ENCODE data around the gene SRC. TPM values are rescaled to one million over a fixed set of nuclear protein-coding genes. Genes with fewer than 3 reads are reported as not detected.
A peak's percentile ranks its signal among the peaks of the same experiment; 100 is the strongest.

SRC gene
- total RNA-seq, 2 donors from 2014 or later = 75.6 to 109 TPM

- 98 to 100% methylated on average over 2 to 4 of the region's 4 CpGs for WGBS, 2 experiments (ENCODE audit: insufficient coverage in 1 of 2, insufficient read length in 1 of 2)
- H3K9me3 ChIP-seq (ENCODE audit: control insufficient read depth, low read length) = no peaks in the 10 kb centered on the region
- H3K4me3 ChIP-seq (ENCODE audit: low read length) = no peak overlapping the region
- H3K4me3 Mint-ChIP-seq = no peak overlapping the region
- peaks cover 49% of the 10 kb centered on the region for H3K36me3 ChIP-seq (ENCODE audit: control insufficient read depth, insufficient read depth, low read length)
- no peak overlapping the region for H3K9ac ChIP-seq (ENCODE audit: extremely low read depth, low read length, poor library complexity, severe bottlenecking)
- H3K4me1 Mint-ChIP-seq = peaks cover 23% of the 10 kb centered on the region
- no peak overlapping the region for H3K27ac Mint-ChIP-seq
- no peak for DNase-seq
- peaks cover 41% of the 10 kb centered on the region for H3K36me3 Mint-ChIP-seq (ENCODE audit: low read depth)
- H3K4me1 ChIP-seq (ENCODE audit: control insufficient read depth, insufficient read depth, low read length) = no peaks in the 10 kb centered on the region
- H3K9me3 Mint-ChIP-seq = no peaks in the 10 kb centered on the region
- TF ChIP-seq CTCF (conservative IDR thresholded peaks at IDR 0.05) = no peak
- H3K27me3 ChIP-seq (ENCODE audit: control insufficient read depth, insufficient read depth, low read length, poor library complexity, severe bottlenecking) = no peaks in the 10 kb centered on the region
- no peaks in the 10 kb centered on the region for H3K27me3 Mint-ChIP-seq (ENCODE audit: insufficient read depth)
- no peak overlapping the region for H3K27ac ChIP-seq (ENCODE audit: low read depth, low read length)
These were observed 29.3 kb downstream of the SRC start for GRCh38 chr20:37375227-37375626.

- 100% methylated on average over 2 to 3 of the region's 4 CpGs for WGBS, 2 experiments (ENCODE audit: insufficient coverage in 1 of 2, insufficient read length in 1 of 2)
- Histone ChIP-seq H3K4me3 (ENCODE audit: low read length) (no peak overlapping the region), H3K36me3 (ENCODE audit: control insufficient read depth, insufficient read depth, low read length) (peaks cover 57% of the 10 kb centered on the region), H3K27me3 (ENCODE audit: control insufficient read depth, insufficient read depth, low read length, poor library complexity, severe bottlenecking) (no peaks in the 10 kb centered on the region), H3K9ac (ENCODE audit: extremely low read depth, low read length, poor library complexity, severe bottlenecking) (no peak overlapping the region), H3K27ac (ENCODE audit: low read depth, low read length) (no peak overlapping the region), H3K4me1 (ENCODE audit: control insufficient read depth, insufficient read depth, low read length) (peaks cover 5% of the 10 kb centered on the region), H3K9me3 (ENCODE audit: control insufficient read depth, low read length) (no peaks in the 10 kb centered on the region)
- Mint-ChIP-seq H3K27me3 (ENCODE audit: insufficient read depth) (no peaks in the 10 kb centered on the region), H3K4me1 (peaks cover 30% of the 10 kb centered on the region), H3K27ac (no peak overlapping the region), H3K4me3 (no peak overlapping the region), H3K9me3 (no peaks in the 10 kb centered on the region), H3K36me3 (ENCODE audit: low read depth) (peaks cover 45% of the 10 kb centered on the region)
- TF ChIP-seq CTCF (conservative IDR thresholded peaks at IDR 0.05) = no peak
- peak; percentile 10 for DNase-seq
These were observed 30.4 kb downstream of the SRC start for GRCh38 chr20:37376324-37376723.

- H3K9ac ChIP-seq (ENCODE audit: extremely low read depth, low read length, poor library complexity, severe bottlenecking) = no peak overlapping the region
These were observed 30.9 kb downstream of the SRC start for GRCh38 chr20:37376791-37377190.

More at GRCh38 chr20:37376791-37377190, 30.9 kb downstream of the SRC start:
- Mint-ChIP-seq H3K4me3 (no peak overlapping the region), H3K9me3 (no peaks in the 10 kb centered on the region), H3K27ac (peak overlapping the region; percentile 62), H3K27me3 (ENCODE audit: insufficient read depth) (no peaks in the 10 kb centered on the region), H3K36me3 (ENCODE audit: low read depth) (peaks cover 43% of the 10 kb centered on the region), H3K4me1 (peaks cover 30% of the 10 kb centered on the region)
- H3K27me3 ChIP-seq (ENCODE audit: control insufficient read depth, insufficient read depth, low read length, poor library complexity, severe bottlenecking) = no peaks in the 10 kb centered on the region
- H3K4me1 ChIP-seq (ENCODE audit: control insufficient read depth, insufficient read depth, low read length) = peaks cover 7% of the 10 kb centered on the region
- no peak for TF ChIP-seq CTCF (conservative IDR thresholded peaks at IDR 0.05)
- no peak overlapping the region for H3K4me3 ChIP-seq (ENCODE audit: low read length)
- DNase-seq = no peak
- no peaks in the 10 kb centered on the region for H3K9me3 ChIP-seq (ENCODE audit: control insufficient read depth, low read length)
- peaks cover 57% of the 10 kb centered on the region for H3K36me3 ChIP-seq (ENCODE audit: control insufficient read depth, insufficient read depth, low read length)
- 94 to 95% methylated on average over 6 of the region's 6 CpGs for WGBS, 2 experiments (ENCODE audit: insufficient coverage in 1 of 2, insufficient read length in 1 of 2)
- H3K27ac ChIP-seq (ENCODE audit: low read depth, low read length) = no peak overlapping the region
